ENCODE data around the gene ATXN2L.
"Not testable (repeated sequence)": the region's sequence is repeated elsewhere in the genome, so short reads cannot be mapped to it uniquely, and the experiment has no call there.

The ATXN2L gene

DNA sequence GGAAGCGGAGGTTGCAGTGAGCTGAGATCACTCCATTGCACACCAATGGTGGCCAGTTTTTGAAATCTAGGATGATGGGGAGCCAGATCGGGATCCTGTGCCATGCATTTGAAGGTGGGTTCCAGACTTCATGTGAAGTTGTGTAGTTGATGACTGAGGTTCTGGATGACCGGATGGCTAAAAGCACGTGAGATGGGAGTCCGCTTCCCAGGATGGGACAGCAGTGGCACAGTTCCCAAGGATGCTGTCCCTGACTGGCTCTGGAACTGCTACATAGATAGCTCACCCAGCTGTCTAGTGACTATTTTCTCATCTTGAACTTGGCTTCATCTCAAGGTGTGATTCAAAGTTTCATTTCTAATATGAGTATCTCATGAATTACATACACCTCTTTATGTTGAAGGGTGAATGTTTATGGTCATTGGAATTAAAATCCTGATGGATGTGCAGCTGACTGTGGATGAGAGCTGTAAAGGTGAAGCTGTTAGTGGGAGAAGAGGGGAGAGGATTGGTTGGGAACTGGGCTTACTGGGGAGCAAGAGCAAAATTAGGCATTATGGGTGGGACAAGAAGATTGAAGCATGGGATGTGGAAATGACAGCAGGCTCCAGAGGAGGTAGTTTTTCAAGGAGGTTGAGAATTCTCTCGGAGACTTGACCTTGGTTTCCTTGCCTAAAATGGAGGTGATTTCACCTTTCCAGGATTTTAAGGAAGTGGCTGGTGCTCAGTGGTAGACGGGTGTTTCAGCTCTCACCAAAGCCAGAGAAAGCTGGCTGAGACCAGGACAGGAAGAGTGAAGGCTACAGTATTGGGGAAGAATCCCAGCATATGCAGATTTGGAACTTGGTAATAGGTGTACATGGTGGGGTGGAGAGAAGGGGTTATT lies 15.1 kb downstream of the ATXN2L start:
- DNase-seq: no peak

- DNase-seq: no peak
Measured at GRCh38 chr16:28838558-28838918, 15.7 kb downstream of the ATXN2L start.

GRCh38 chr16:28839004-28839639 lies 16.3 kb downstream of the ATXN2L start:
- no peak for DNase-seq

- no peak for DNase-seq
Measured at GRCh38 chr16:28839899-28840298, 17.1 kb downstream of the ATXN2L start.

- DNase-seq: no peak
Measured at GRCh38 chr16:28842696-28843095, 19.9 kb downstream of the ATXN2L start.

DNA sequence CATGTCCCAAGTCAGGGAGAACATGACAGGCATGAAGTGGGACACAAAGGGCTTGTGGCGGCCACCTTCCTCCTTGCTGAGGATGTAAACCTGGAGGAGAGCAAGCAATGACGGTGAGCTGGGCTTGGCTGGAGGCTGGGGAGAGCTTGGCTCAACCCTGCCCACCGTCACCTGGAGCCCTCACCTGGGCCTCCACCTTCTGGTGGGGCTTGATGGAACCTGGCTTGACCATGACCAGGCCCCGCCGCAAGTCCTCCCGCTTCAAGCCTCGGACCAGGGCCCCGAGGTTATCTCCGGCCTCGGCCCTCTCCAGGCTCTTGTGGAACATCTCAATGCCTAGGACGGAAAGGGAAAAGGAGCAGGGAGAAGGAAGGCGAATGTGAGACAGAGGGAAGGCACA lies 21.0 kb downstream of the ATXN2L start:
- DNase-seq: no peak

GRCh38 chr16:28844226-28844885 lies 21.6 kb downstream of the ATXN2L start:
- no peak for DNase-seq

DNA sequence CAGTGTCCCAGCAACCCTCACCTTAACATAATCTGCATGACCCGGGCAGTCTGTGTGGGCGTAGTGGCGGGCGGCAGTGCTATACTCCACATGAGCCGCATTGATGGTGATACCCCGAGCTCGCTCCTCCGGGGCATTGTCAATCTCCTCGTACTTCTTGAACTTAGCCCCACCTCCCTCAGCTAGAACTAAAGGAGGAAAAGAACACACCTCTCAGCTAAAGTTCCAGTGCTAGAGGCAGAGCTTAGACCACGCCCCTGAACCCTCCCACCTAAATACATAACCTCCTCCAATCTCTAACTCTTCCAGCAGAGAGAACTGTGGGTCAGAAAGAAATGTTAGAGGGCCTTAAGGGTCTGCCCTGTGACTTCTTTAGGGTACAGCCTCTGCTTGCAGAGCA lies 22.5 kb downstream of the ATXN2L start:
- DNase-seq: no peak

DNA sequence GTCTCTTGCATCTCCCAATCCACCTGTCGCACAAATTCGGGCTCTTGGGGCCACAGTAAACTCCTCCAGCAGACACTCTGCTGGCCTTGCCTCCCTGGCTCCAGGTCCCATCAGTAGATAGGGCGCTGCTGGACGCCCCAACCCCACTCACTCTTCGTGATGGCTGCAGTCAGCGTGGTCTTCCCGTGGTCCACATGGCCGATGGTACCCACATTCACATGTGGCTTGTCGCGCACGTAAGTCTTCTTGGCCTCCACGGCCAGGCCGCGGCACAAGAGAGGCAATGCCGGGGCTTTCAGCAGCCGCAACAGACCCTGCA lies 22.9 kb downstream of the ATXN2L start:
- no peak for DNase-seq

DNA sequence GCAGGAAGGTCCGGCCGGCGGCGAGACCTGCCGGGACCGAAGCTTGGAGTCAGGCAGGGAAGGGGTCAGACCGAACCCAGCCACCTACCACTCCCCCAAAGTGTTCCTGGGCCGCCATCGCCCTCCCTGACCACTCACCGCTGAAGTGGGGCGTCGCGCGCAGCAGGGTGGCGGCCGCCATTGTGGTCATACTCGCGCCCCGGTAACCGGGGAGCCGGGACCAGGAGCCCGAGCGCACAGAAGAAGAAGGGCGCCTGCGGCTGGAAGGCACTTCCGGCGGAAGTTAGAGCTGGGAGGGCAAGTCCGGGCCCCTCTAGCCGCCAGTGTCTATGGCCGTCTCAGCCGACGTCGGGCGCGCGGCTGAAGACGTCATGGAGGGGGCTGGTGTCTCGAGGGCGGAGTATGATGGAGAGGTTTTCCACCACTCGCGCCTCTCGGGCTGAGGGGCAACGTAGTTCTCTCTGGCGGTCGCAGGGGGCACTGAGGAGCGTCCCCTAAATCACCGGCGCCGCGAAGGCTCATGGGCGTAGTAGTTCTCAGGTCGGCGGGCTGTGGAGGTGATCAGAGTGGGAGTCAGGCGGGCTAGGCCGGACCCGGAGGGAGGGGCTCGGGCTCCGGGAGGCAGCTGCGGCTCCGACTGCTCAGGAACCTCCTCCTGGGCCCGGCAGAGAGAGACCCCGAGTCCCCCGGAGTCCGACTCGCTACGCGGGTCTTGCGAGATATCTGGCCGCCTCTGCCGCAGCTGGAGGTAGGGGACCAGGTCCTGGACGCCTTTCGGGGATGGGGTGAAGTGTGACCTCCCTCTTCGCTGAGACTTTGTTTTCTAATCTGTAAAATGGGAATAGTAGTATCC lies 23.5 kb downstream of the ATXN2L start, which contains the start of gene TUFM:
Gene TUFM (minus strand): TSS at position 269 of the 853 bp plus-strand sequence. CDS start 79 bp downstream, at position 190.
- DNase-seq: peak; percentile 88

GRCh38 chr16:28846933-28847273 lies 24.1 kb downstream of the ATXN2L start:
- DNase-seq: no peak

GRCh38 chr16:28858421-28858820 lies 35.6 kb downstream of the ATXN2L start:
- DNase-seq: no peak

GRCh38 chr16:28859326-28859725 lies 36.5 kb downstream of the ATXN2L start:
- DNase-seq: no peak

DNA sequence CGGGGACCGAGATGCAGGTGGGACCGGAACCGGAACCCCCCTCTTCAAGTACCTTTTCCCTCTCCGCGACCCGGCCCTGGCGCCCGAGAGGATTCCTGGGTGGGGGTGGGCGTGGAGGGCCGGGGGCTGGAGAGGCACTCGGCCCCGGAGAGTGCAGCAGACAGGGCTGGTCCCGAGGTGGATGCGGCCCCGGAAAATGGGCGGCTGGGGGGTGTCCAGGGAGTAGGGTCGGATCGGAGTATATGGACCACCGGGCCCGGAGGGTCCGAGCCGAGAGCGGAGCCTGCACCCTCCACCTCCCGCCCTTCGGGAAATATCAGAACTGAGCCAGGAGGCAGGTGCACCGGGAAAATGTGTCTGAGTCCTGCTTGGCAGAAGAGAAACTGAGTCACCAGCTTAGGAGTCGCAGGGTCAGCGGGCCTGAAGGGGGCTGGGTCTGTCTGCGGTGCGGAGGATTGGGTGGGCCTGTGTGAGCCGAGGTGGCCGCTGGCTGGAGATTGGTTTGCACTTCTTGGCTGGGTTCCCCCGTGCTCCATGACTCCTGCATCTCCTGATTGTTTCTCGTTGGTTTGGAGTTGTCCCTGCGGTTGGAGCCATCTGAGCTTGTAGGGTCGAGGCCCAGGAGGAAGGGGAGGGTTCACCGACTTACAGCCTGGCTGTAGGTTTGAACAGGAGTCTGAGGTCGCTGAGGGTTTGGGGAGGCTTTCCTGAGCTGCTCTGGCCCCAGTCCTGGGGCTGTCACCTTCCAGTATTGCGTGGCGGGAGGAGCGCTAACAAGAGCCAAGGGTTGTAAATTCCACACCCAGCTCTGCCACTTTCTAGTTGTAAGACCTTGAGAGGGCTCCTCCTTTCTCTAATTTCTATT lies 41.4 kb downstream of the ATXN2L start:
- DNase-seq: no peak

GRCh38 chr16:28865001-28865688 lies 42.3 kb downstream of the ATXN2L start:
- no peak for DNase-seq

GRCh38 chr16:28865722-28866453 lies 43.1 kb downstream of the ATXN2L start:
- DNase-seq: no peak

DNA sequence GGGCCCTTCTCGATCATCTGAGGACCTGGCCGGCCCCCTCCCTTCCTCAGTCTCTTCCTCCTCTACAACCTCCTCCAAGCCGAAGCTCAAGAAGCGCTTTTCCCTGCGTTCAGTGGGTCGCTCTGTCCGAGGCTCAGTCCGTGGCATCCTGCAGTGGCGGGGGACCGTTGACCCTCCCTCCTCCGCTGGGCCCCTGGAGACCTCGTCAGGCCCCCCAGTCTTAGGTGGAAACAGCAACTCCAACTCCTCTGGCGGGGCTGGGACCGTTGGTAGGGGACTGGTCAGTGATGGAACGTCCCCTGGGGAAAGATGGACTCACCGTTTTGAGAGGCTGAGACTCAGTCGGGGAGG lies 43.6 kb downstream of the ATXN2L start:
- no peak for DNase-seq

DNA sequence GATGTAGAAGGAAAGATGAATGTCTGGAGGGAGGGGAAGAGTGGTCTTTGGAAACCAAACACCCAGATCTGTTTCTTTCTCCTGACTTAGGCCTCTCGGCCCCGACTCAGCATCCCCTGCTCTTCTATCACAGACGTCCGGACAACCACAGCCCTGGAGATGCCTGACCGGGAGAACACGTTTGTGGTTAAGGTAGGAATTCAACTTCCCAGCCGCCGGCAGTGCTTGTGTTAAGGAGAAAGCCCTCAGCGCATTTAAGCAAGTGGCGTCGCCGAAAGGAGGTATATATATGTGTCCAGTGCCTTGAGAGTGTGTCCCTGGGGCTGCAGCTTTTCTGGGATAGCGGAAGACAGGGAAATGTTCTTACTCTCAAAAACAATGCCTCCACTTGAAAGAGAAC lies 44.4 kb downstream of the ATXN2L start:
- DNase-seq: no peak

DNA sequence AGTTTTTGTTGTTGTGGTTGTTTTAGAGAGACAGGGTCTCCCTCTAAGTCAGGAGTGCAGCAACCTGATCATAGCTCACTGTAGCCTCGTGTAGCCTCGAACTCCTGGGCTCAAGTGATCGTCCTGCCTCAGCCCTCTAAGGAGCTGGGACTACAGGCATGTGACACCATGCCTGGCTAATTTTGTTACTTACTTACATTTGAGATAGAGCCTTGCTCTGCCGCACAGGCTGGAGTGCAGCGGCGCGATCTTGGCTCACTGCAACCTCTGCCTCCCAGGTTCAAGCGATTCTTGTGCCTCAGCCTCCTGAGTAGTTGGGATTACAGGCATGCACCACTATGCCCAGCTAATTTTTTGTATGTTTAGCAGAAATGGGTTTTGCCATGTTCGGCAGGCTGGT lies 44.8 kb downstream of the ATXN2L start:
- DNase-seq: not testable (repeated sequence)

DNA sequence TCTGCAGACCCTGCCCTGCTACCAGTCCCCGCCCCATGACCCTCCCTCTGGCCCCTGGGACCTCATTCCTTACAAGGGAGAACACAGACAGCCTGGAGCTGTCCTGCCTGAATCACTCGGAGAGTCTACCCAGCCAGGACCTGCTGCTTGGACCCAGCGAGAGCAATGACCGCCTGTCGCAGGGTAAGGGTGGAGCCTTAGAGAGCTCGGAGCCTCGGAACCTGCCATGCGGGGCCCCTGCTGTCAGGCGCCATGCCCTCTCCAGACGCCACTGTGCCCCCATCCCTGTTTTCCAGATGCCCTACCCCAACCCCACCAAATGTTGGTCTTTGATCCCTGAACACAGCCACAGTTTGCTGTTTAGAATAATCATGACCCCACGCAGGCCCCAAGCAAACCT lies 46.4 kb downstream of the ATXN2L start:
- no peak for DNase-seq

DNA sequence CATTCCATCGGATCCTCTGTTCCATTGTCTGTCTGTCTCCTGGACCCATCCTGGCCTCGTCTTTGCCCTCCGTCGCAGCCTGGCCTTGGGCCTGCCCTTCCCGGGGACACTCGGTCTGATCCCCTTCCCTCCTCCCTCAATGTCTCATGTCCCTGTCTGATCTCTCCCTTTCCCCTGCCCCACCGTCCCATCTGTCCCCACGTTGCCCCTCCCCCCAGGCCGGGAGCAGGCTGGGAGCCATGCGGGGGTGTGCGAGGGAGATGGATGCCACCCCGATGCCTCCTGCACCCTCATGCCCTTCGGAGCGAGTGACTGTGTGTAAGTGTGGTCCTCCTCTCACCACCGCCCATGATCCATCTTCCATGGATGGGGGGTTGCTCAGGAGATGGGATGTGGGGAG lies 50.2 kb downstream of the ATXN2L start:
- DNase-seq: no peak

Measured in NCI-H2029 treated with DMSO at 0.1 percent for 48 hours (cell line).